Heart left ventricle (tissue), 13 donors: Measurements from ENCODE around the gene FLVCR2.

Experiments used
- POLR2A ChIP-seq, 2 donors: fragments of 450-650 bp; IDR thresholded peaks; one replicate each; pipeline ENCODE4 v1.6.1; 2017; ENCODE audit warnings: antibody characterized with exemption in 2 of 2, mild to moderate bottlenecking in 2 of 2, moderate library complexity in 2 of 2
- TF ChIP-seq, protein P1 (sequence below), 12 donors: fragments of 200-600 bp; sonication (generic) in 4 of 12; IDR thresholded peaks; one replicate each; pipeline versions ENCODE4 v1.5.0 to v1.8.0; 2018 to 2022; ENCODE audit warnings: antibody characterized with exemption in 12 of 12, mild to moderate bottlenecking in 5 of 12
- donor health status: ischemic (EF 13 %, LVEDD 7.1; RV severe dilation, severe dysfunction).
- donor health status: DM: no; HTN: yes; CAD: no.
- donor health status: DM: no; HTN: no; CAD: no.
- donor health status: ischemic (EF 25% LVEDD 6.9; RV normal size, moderate dysfunction).
- donor health status: ischemic (EF 25% LVEDD 5.7; RV mildly dilated, moderate dysfunction).
- donor health status: ischemic (EF 35%, LVEDD 5.7; RV mildly dilated, moderate dysfunction).
- donor health status: nonischemic (EF 11% LVEDD 7.7; RV severe dilation, severe dysfunction).
- donor health status: DM: yes; HTN: yes; CAD: no.
- donor health status: PGD.
- donor health status: ischemic (EF 29% LVEDD 5.4; RV normal size, mild dysfunction).
- donor health status: nonischemic (EF 23%, LVEDD 6.1; RV moderate dilation, normal function).

DNA sequence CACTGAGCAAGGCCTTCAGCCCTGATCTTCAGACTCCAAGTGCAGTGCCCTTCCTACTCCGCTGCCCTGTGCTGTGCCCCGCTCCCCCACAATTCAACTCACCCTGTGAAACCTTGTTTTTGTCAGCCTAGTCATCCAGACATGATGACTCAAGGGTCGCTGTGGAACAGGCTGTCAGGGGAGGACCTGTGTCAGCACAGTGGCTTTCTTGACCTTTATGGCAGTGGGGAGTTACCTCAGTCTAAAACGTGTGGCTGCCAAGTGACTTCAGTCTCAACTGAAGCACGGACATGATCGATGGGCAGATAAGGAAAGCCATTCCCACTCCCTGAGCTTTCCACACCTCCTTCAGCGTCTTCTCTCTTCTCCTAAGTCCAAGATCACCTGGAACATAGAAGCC lies 16.3 kb upstream of the FLVCR2 start:
- TF ChIP-seq, protein P1, sequence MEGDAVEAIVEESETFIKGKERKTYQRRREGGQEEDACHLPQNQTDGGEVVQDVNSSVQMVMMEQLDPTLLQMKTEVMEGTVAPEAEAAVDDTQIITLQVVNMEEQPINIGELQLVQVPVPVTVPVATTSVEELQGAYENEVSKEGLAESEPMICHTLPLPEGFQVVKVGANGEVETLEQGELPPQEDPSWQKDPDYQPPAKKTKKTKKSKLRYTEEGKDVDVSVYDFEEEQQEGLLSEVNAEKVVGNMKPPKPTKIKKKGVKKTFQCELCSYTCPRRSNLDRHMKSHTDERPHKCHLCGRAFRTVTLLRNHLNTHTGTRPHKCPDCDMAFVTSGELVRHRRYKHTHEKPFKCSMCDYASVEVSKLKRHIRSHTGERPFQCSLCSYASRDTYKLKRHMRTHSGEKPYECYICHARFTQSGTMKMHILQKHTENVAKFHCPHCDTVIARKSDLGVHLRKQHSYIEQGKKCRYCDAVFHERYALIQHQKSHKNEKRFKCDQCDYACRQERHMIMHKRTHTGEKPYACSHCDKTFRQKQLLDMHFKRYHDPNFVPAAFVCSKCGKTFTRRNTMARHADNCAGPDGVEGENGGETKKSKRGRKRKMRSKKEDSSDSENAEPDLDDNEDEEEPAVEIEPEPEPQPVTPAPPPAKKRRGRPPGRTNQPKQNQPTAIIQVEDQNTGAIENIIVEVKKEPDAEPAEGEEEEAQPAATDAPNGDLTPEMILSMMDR (IDR thresholded peaks at IDR 0.05): no peak
- TF ChIP-seq POLR2A (IDR thresholded peaks at IDR 0.05): no peak
